Thoracic aorta (tissue), 2 donors: ENCODE measurements around the gene BCDIN3D. TPM values are rescaled to one million over a fixed set of nuclear protein-coding genes. Genes with fewer than 3 reads are reported as not detected.

ENCODE experiments used
- ATAC-seq: fragments of 150-250 bp; one replicate; pipeline ENCODE4 v1.8.0; 2017; ENCODE audit warnings: low read depth; ENCODE audit not compliant: insufficient number of reproducible peaks, low FRiP score
- DNase-seq: peaks from one replicate; pipeline ENCODE4 v3.0.0-alpha.2; 2020; ENCODE audit warnings: low spot score
- H3K27ac ChIP-seq, 2 donors: fragments of 200-600 bp; sonication (generic); 1 replicate in 1 of 2; 2 replicates in 1 of 2; pipeline ENCODE4 v1.5.1; 2016; ENCODE audit warnings: mild to moderate bottlenecking in 2 of 2, moderate library complexity in 2 of 2
- H3K27me3 ChIP-seq: fragments of 200-600 bp; sonication (generic); replicated peaks from 2 replicates; pipeline ENCODE4 v1.6.0; 2016; ENCODE audit warnings: mild to moderate bottlenecking; ENCODE audit not compliant: insufficient read depth
- H3K36me3 ChIP-seq: fragments of 200-600 bp; sonication (generic); one replicate; pipeline ENCODE4 v1.5.1; 2016
- H3K4me1 ChIP-seq, 2 donors: fragments of 200-600 bp; sonication (generic); 1 replicate in 1 of 2; 2 replicates in 1 of 2; pipeline versions ENCODE4 v1.5.1 to v1.6.0; 2016; ENCODE audit warnings: low read depth in 2 of 2, mild to moderate bottlenecking in 1 of 2; ENCODE audit not compliant: control insufficient read depth in 1 of 2
- H3K4me3 ChIP-seq: fragments of 200-600 bp; sonication (generic); 2 replicates; pipeline ENCODE4 v1.5.1; 2016; ENCODE audit warnings: mild to moderate bottlenecking
- H3K9me3 ChIP-seq: fragments of 200-600 bp; sonication (generic); 2 replicates; pipeline ENCODE4 v1.5.1; 2016
- total RNA-seq, 2 donors: library from RNA; depleted of rRNA; stranded (reverse); fragments of >200 nt; gene quantifications; one replicate each; pipeline versions ENCODE4 v1.1.0 to v1.2.3, GENCODE V29; 2016
- TF ChIP-seq, protein P1 (sequence below): fragments of 200-600 bp; sonication (generic); IDR thresholded peaks from one replicate; pipeline ENCODE4 v1.5.1; 2019; ENCODE audit warnings: antibody characterized with exemption

The BCDIN3D gene
- total RNA-seq, 2 donors from 2014 or later = 1.6 to 2.7 TPM

GRCh38 chr12:49827401-49828099 is 15.4 kb downstream of the BCDIN3D start:
- H3K27ac ChIP-seq = peak overlapping the region; percentile 88 to 93
- peak overlapping the region; percentile 94 for H3K4me3 ChIP-seq
- peaks cover 1% of the 10 kb centered on the region for H3K36me3 ChIP-seq
- DNase-seq (no peak), ATAC-seq (peak; percentile 29)
- no peaks in the 10 kb centered on the region for H3K27me3 ChIP-seq
- TF ChIP-seq, protein P1, sequence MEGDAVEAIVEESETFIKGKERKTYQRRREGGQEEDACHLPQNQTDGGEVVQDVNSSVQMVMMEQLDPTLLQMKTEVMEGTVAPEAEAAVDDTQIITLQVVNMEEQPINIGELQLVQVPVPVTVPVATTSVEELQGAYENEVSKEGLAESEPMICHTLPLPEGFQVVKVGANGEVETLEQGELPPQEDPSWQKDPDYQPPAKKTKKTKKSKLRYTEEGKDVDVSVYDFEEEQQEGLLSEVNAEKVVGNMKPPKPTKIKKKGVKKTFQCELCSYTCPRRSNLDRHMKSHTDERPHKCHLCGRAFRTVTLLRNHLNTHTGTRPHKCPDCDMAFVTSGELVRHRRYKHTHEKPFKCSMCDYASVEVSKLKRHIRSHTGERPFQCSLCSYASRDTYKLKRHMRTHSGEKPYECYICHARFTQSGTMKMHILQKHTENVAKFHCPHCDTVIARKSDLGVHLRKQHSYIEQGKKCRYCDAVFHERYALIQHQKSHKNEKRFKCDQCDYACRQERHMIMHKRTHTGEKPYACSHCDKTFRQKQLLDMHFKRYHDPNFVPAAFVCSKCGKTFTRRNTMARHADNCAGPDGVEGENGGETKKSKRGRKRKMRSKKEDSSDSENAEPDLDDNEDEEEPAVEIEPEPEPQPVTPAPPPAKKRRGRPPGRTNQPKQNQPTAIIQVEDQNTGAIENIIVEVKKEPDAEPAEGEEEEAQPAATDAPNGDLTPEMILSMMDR = no peak
- H3K9me3 ChIP-seq = no peaks in the 10 kb centered on the region
- H3K4me1 ChIP-seq = peaks cover 31 to 56% of the 10 kb centered on the region in 2 donors

DNA sequence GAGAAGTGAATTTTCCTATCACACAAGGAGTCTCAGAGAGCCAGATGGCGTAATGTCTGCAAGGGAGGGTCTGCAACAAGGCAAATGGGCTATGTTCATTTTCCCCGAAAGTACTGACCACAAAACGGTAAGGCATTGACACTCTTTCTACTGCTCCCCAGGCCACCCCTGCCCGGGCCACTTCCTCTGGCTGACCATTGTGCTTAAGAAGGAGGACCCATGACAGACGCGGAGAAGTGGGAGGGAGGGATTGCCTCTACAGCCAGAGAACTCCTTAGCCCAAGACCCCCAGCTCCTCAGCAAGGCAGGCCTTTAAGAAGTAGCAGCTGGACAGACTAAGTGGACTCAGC is 15.9 kb downstream of the BCDIN3D start:
- Histone ChIP-seq H3K4me1 (peaks cover 31 to 57% of the 10 kb centered on the region in 2 donors), H3K4me3 (peak overlapping the region; percentile 94), H3K27ac (peak overlapping the region; percentile 88 to 93), H3K36me3 (peaks cover 7% of the 10 kb centered on the region), H3K9me3 (no peaks in the 10 kb centered on the region), H3K27me3 (no peaks in the 10 kb centered on the region)
- TF ChIP-seq, protein P1 = no peak
- ATAC-seq (no peak), DNase-seq (no peak)

DNA sequence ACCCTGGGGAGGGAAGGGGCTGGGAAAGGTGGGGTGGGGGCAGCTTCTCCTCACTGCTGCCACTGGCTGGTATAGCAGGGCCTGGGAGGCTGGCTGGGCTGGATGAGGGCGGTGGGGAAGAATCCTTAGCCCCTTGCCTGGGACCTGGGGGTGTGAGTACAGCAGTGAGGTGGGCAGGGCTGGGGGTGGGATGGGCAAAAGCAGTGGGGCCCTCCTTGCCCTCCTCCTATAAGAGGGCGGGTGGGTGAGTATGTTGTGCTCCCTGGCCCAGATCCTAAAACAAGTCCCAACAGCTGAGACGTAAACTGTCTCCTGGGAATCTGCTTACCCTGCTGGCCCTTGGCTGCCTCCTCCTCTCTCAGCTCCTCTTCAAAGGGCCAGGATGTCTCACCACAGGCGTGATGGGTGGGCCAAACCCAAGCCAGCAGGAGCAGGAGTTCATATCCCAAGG is 16.9 kb downstream of the BCDIN3D start:
- H3K27ac ChIP-seq = peak overlapping the region in 1 of 2 donors; percentile 88

DNA sequence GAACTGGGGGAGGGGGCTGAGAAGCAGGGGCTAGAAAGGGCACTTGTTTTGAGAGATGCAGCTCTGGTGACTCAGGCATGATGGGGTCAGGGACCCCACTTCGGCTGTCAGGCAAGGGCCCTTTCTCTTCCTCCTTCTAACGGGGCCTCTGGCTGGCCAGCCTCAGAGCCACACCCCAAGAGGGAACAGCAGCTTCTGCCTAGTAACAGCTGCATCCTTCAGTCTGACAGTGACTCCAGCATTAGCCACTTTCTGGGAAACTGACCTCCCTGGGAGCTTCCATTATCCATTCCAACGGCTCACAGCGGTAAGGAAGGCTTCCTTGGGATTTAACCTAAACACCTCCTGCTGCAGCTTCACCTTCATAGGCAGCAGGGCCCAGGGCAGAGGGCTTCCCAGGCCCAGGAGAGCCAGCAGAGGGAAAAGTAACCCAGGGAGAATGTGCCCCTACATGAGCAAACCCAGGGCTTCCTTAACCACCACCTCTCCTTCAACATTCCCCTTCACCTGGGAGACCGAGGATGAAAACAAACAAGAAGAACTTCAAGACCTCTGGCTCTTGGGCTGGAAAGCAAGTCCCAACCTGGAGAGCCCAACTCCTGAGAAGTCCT is 17.4 kb downstream of the BCDIN3D start:
- peaks cover 12% of the 10 kb centered on the region for H3K36me3 ChIP-seq
- peak overlapping the region in 1 of 2 donors; percentile 44 for H3K27ac ChIP-seq
- no peaks in the 10 kb centered on the region for H3K27me3 ChIP-seq
- ATAC-seq (no peak), DNase-seq (no peak)
- H3K4me3 ChIP-seq = peak overlapping the region; percentile 94
- TF ChIP-seq, protein P1 = no peak
- peaks cover 43 to 57% of the 10 kb centered on the region in 2 donors for H3K4me1 ChIP-seq
- H3K9me3 ChIP-seq = no peaks in the 10 kb centered on the region

More for the DNA sequence above, 16.9 kb downstream of the BCDIN3D start:
- TF ChIP-seq, protein P1 = no peak
- Histone ChIP-seq H3K9me3 (no peaks in the 10 kb centered on the region), H3K4me3 (peak overlapping the region; percentile 94), H3K36me3 (peaks cover 12% of the 10 kb centered on the region), H3K4me1 (peaks cover 39 to 57% of the 10 kb centered on the region in 2 donors), H3K27me3 (no peaks in the 10 kb centered on the region)
- no peak for DNase-seq
- ATAC-seq = no peak

- H3K27ac ChIP-seq = peak overlapping the region in 1 of 2 donors; percentile 44
- H3K27me3 ChIP-seq = no peaks in the 10 kb centered on the region
- H3K9me3 ChIP-seq = no peaks in the 10 kb centered on the region
- TF ChIP-seq, protein P1 = no peak
- ATAC-seq (no peak), DNase-seq (no peak)
- H3K4me3 ChIP-seq = peak overlapping the region; percentile 94
- peaks cover 12% of the 10 kb centered on the region for H3K36me3 ChIP-seq
- H3K4me1 ChIP-seq = peaks cover 44 to 57% of the 10 kb centered on the region in 2 donors
These were observed 18.0 kb downstream of the BCDIN3D start for GRCh38 chr12:49824895-49825294.
